GM23338 (cell line): Measurements from ENCODE around the gene ANKRA2. TPM values are rescaled to one million over a fixed set of nuclear protein-coding genes. Genes with fewer than 3 reads are reported as not detected.

Experiments used
- ATAC-seq: fragments of 200-7000 bp; cut with Tn5 transposase; 3 replicates; pipeline ENCODE4 v1.9.1; 2020
- DNase-seq: peaks from one replicate; pipeline ENCODE4 v3.0.0-alpha.2; 2015; ENCODE audit warnings: low spot score
- H2AFZ ChIP-seq: fragments of 200-600 bp; sonication (generic); 2 replicates; pipeline ENCODE4 v1.8.0; 2016; ENCODE audit warnings: antibody characterized with exemption, mild to moderate bottlenecking, moderate library complexity
- H3F3A ChIP-seq: fragments of 200-600 bp; sonication (generic); replicated peaks from 2 replicates; pipeline ENCODE4 v1.8.0; 2017; ENCODE audit warnings: antibody characterized with exemption, mixed run types, low read depth
- H3K27ac ChIP-seq: fragments of 200-600 bp; sonication (generic); 2 replicates; pipeline ENCODE4 v1.6.1; 2016; ENCODE audit warnings: low read depth
- H3K27me3 ChIP-seq: fragments of 200-600 bp; sonication (generic); 2 replicates; pipeline ENCODE4 v1.8.0; 2016; ENCODE audit warnings: mild to moderate bottlenecking, mixed run types, moderate library complexity; ENCODE audit not compliant: insufficient read depth
- H3K36me3 ChIP-seq: fragments of 200-600 bp; sonication (generic); 2 replicates; pipeline ENCODE4 v1.8.0; 2016; ENCODE audit warnings: mild to moderate bottlenecking; ENCODE audit not compliant: insufficient read depth
- H3K4me1 ChIP-seq: fragments of 200-600 bp; sonication (generic); 2 replicates; pipeline ENCODE4 v1.8.0; 2016; ENCODE audit warnings: mild to moderate bottlenecking, moderate library complexity; ENCODE audit not compliant: insufficient read depth
- H3K4me2 ChIP-seq: fragments of 200-600 bp; sonication (generic); 2 replicates; pipeline ENCODE4 v1.7.1; 2017; ENCODE audit warnings: mixed run types
- H3K4me3 ChIP-seq: fragments of 200-600 bp; sonication (generic); 2 replicates; pipeline ENCODE4 v1.6.1; 2016; ENCODE audit warnings: mixed run types
- H3K79me2 ChIP-seq: fragments of 200-600 bp; sonication (generic); replicated peaks from 2 replicates; pipeline ENCODE4 v1.8.0; 2017; ENCODE audit warnings: mild to moderate bottlenecking; ENCODE audit not compliant: insufficient read depth
- H3K9me2 ChIP-seq: fragments of 200-600 bp; sonication (generic); 2 replicates; pipeline ENCODE4 v1.8.0; 2017; ENCODE audit not compliant: insufficient read depth
- H4K20me1 ChIP-seq: fragments of 200-600 bp; sonication (generic); replicated peaks from 2 replicates; pipeline ENCODE4 v1.8.0; 2017; ENCODE audit warnings: mild to moderate bottlenecking; ENCODE audit not compliant: insufficient read depth
- H3K27ac Mint-ChIP-seq: 2 replicates; pipeline ENCODE4 v1.8.0; 2020; ENCODE audit warnings: inconsistent platforms, mild to moderate bottlenecking, moderate library complexity, mixed read lengths
- H3K27me3 Mint-ChIP-seq: 3 replicates; pipeline ENCODE4 v1.8.0; 2022; ENCODE audit warnings: low read depth, mild to moderate bottlenecking, moderate library complexity, mixed read lengths, inconsistent platforms; ENCODE audit not compliant: insufficient read depth, poor library complexity
- H3K36me3 Mint-ChIP-seq: 3 replicates; pipeline ENCODE4 v1.8.0; 2021; ENCODE audit warnings: low read depth, mild to moderate bottlenecking, inconsistent platforms, moderate library complexity, mixed read lengths
- H3K4me1 Mint-ChIP-seq: 3 replicates; pipeline ENCODE4 v1.8.0; 2020; ENCODE audit warnings: mild to moderate bottlenecking, inconsistent platforms, mixed read lengths
- H3K4me3 Mint-ChIP-seq: 3 replicates; pipeline ENCODE4 v1.8.0; 2021; ENCODE audit warnings: moderate library complexity, mild to moderate bottlenecking, inconsistent platforms, mixed read lengths
- H3K9me3 Mint-ChIP-seq: 3 replicates; pipeline ENCODE4 v1.8.0; 2020; ENCODE audit warnings: moderate library complexity, mild to moderate bottlenecking, inconsistent platforms, mixed read lengths
- CREB1 ChIP-seq: fragments of 250-450 bp; sonication (Bioruptor Pico); IDR thresholded peaks from 2 replicates; pipeline ENCODE4 v1.5.0; 2020; ENCODE audit warnings: low read depth, mild to moderate bottlenecking, moderate library complexity
- EZH2phosphoT487 ChIP-seq: fragments of 200-600 bp; sonication (generic); IDR thresholded peaks from one replicate; pipeline ENCODE4 v1.8.1; 2018; ENCODE audit warnings: antibody characterized with exemption; ENCODE audit not compliant: unreplicated experiment
- JUNB ChIP-seq: IDR thresholded peaks from one replicate; pipeline ENCODE4 v1.6.1; 2016; ENCODE audit warnings: antibody characterized with exemption; ENCODE audit not compliant: unreplicated experiment
- NANOG ChIP-seq: IDR thresholded peaks from 2 replicates; pipeline ENCODE4 v1.6.1; 2016; ENCODE audit warnings: antibody characterized with exemption, borderline replicate concordance
- POLR2AphosphoS5 ChIP-seq: IDR thresholded peaks from 2 replicates; pipeline ENCODE4 v1.6.1; 2016; ENCODE audit warnings: antibody characterized with exemption, low read depth
- STAT1 ChIP-seq: IDR thresholded peaks from one replicate; pipeline ENCODE4 v1.6.1; 2016; ENCODE audit warnings: antibody characterized with exemption; ENCODE audit not compliant: unreplicated experiment
- ZNF462 ChIP-seq: fragments of 250-450 bp; sonication (Bioruptor Pico); IDR thresholded peaks from 2 replicates; pipeline ENCODE4 v1.5.0; 2020; ENCODE audit warnings: mild to moderate bottlenecking, moderate library complexity
- polyA plus RNA-seq: library from polyadenylated mRNA; unstranded; fragments of >200 nt; fragmentation: Nextera tagmentation; extraction: Ambion mirVana; gene quantifications from 2 replicates; pipeline ENCODE4 v1.2.1, GENCODE V29; 2016
- total RNA-seq: library from RNA; depleted of rRNA; stranded (reverse); fragments of >200 nt; shearing (Covaris generic); gene quantifications from 2 replicates; pipeline ENCODE4 v1.2.3, GENCODE V29; 2014
- TF ChIP-seq, protein P1 (sequence below): IDR thresholded peaks from one replicate; pipeline ENCODE4 v1.6.1; 2018; ENCODE audit warnings: antibody characterized with exemption; ENCODE audit not compliant: unreplicated experiment
- TF ChIP-seq, protein P2 (sequence below): IDR thresholded peaks from 2 replicates; pipeline ENCODE4 v1.6.1; 2016; ENCODE audit warnings: antibody characterized with exemption

ANKRA2 gene
- total and polyA plus RNA-seq, 2 experiments from 2014 or later = 13.1 to 15.3 TPM

DNA sequence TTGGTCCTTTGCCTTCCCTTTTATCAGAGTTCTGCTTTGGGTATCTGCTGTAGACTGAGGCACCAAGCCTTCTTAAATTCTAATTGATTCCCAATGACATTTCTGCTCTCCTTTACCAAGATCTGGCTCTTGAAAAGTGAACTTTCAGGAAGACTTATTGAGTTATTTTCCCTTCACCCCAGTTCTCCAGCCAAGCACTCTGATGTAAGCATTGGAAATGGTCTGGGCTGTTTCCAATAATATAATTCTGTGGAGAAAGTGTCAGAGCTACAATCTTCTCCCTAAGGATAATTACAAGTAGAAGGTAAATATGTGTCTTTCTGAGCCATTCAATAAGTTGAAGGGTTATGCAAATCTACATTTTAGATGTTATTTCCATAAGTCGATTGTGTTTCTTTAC lies 36.4 kb downstream of the ANKRA2 start (continued):
- TF ChIP-seq, protein P1, sequence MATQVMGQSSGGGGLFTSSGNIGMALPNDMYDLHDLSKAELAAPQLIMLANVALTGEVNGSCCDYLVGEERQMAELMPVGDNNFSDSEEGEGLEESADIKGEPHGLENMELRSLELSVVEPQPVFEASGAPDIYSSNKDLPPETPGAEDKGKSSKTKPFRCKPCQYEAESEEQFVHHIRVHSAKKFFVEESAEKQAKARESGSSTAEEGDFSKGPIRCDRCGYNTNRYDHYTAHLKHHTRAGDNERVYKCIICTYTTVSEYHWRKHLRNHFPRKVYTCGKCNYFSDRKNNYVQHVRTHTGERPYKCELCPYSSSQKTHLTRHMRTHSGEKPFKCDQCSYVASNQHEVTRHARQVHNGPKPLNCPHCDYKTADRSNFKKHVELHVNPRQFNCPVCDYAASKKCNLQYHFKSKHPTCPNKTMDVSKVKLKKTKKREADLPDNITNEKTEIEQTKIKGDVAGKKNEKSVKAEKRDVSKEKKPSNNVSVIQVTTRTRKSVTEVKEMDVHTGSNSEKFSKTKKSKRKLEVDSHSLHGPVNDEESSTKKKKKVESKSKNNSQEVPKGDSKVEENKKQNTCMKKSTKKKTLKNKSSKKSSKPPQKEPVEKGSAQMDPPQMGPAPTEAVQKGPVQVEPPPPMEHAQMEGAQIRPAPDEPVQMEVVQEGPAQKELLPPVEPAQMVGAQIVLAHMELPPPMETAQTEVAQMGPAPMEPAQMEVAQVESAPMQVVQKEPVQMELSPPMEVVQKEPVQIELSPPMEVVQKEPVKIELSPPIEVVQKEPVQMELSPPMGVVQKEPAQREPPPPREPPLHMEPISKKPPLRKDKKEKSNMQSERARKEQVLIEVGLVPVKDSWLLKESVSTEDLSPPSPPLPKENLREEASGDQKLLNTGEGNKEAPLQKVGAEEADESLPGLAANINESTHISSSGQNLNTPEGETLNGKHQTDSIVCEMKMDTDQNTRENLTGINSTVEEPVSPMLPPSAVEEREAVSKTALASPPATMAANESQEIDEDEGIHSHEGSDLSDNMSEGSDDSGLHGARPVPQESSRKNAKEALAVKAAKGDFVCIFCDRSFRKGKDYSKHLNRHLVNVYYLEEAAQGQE = no peak
- no peak for TF ChIP-seq STAT1
- no peak for TF ChIP-seq NANOG

DNA sequence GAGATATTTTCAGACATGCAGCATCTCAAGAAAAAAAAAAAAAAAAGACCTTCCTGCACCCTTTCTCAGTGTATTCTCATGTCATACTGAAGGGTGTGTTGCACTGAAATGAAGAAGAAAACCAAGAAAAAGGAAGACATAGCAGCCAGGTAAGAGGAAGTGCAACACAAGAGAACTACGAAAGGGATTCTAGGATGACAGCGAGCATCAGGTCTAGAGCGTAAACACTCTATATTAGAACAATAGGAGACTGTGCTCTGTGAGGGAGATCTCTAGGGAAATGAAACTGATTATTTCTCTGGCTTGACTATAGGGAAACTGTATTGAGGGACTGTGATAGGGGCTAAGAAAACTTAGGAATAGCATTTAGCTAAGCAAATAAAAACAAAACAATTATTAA lies 37.2 kb downstream of the ANKRA2 start:
- H3K4me1 ChIP-seq = peaks cover 13% of the 10 kb centered on the region
- no peaks in the 10 kb centered on the region for H3K36me3 ChIP-seq
- DNase-seq = no peak
- H3K79me2 ChIP-seq = no peaks in the 10 kb centered on the region
- no peak overlapping the region for H3K27ac ChIP-seq
- H3K27me3 ChIP-seq = no peaks in the 10 kb centered on the region
- peaks cover 17% of the 10 kb centered on the region for H3K9me3 Mint-ChIP-seq
- no peak overlapping the region for H3K4me3 Mint-ChIP-seq
- peaks cover 18% of the 10 kb centered on the region for H3K4me1 Mint-ChIP-seq
- peaks cover 12% of the 10 kb centered on the region for H3K36me3 Mint-ChIP-seq
- no peak overlapping the region for H2AFZ ChIP-seq
- peaks cover 4% of the 10 kb centered on the region for H3K27me3 Mint-ChIP-seq
- no peaks in the 10 kb centered on the region for H3K9me2 ChIP-seq
- no peaks in the 10 kb centered on the region for H4K20me1 ChIP-seq
- H3K4me3 ChIP-seq = no peak overlapping the region
- no peaks in the 10 kb centered on the region for H3F3A ChIP-seq
- peak; percentile 49 for ATAC-seq
- H3K4me2 ChIP-seq = peak overlapping the region; percentile 22; the same call in 1 of the 2 replicates
- H3K27ac Mint-ChIP-seq = no peak overlapping the region
- no peak for TF ChIP-seq NANOG
- no peak for TF ChIP-seq POLR2AphosphoS5
- TF ChIP-seq, protein P2, sequence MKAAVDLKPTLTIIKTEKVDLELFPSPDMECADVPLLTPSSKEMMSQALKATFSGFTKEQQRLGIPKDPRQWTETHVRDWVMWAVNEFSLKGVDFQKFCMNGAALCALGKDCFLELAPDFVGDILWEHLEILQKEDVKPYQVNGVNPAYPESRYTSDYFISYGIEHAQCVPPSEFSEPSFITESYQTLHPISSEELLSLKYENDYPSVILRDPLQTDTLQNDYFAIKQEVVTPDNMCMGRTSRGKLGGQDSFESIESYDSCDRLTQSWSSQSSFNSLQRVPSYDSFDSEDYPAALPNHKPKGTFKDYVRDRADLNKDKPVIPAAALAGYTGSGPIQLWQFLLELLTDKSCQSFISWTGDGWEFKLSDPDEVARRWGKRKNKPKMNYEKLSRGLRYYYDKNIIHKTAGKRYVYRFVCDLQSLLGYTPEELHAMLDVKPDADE = no peak
- TF ChIP-seq EZH2phosphoT487 = no peak
- TF ChIP-seq JUNB = no peak
- TF ChIP-seq, protein P1 = no peak
- TF ChIP-seq CREB1 (CRISPR knock-in tag) = no peak
- TF ChIP-seq ZNF462 (CRISPR knock-in tag) = no peak
